Measurements from ENCODE around the gene C1QTNF12.

GRCh38 chr1:1287288-1288110 lies 41.0 kb upstream of the C1QTNF12 start:
- TF ChIP-seq ELF4 (IDR thresholded peaks at IDR 0.05) (no peak), CTBP1 (IDR thresholded peaks at IDR 0.05; ENCODE audit: borderline replicate concordance) (no peak)

All from HEK293T (cell line).